Activated CD4-positive, alpha-beta T cell treated with anti-CD3 and anti-CD28 coated beads, Interleukin-2, amount 50 U/mL, for 1 hour (primary cell): ENCODE results near the gene WDR31.
"Not testable (repeated sequence)": the region's sequence is repeated elsewhere in the genome, so short reads cannot be mapped to it uniquely, and the experiment has no call there.

Experiments used
- DNase-seq: peaks from one replicate; pipeline ENCODE4 v3.0.0-alpha.2; 2020

The WDR31 gene

DNA sequence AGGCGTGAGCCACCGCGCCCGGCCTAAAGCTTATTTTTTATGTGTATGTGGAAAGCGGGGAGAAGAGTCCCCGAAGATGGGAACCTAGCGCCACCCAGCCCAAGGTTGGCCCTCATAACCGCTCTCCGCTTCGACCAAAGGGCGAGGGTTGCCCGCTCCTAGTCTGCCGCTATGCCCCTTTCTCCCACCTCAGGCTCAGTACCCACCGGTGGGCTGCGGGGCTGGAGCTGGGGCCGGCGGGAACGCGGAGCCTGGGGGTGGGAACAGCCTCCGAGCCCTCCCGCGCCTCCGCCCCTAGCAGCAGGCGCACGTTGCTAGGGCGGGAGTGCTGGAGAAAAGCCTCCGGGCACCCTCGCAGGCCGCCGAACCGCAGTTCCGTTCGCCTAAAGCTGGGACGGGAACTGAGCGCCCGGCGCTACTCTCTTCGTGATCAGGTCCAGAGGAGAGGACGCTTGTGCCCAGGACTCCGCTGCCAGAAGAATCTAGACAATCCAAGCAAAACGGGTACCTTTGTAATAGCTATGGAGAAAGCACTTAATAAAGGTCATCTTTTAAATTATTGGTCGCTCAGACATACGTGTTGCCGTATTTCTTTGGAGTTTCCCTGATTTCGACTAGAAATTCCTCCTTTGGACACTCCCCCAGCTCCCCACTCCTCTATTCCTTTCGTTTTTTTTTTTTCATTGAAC lies at the start of gene WDR31:
WDR31 (minus strand) TSS at position 265 of the 689 bp plus-strand sequence. CDS start 8,253 bp downstream, outside the sequence.
- peak; percentile 73 for DNase-seq

DNA sequence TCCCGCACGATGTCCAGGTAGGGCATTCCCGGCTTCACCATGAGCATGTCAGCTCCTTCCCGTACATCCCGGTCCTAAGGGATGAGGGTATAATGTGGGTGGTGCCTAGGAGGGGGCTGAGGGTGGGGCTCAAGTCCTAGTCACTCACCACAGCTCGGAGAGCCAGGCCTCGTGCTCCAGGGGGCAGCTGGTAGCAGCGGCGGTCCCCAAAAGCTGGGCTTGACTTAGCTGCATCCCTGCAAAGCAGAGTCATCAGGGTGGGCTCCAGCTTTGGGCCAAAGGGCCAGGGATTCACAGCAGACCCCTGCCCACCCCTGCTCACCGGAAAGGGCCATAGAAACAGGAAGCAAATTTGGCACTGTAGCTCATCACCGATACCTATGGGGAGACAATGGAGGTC lies 49.4 kb upstream of the WDR31 start:
- DNase-seq: no peak

DNA sequence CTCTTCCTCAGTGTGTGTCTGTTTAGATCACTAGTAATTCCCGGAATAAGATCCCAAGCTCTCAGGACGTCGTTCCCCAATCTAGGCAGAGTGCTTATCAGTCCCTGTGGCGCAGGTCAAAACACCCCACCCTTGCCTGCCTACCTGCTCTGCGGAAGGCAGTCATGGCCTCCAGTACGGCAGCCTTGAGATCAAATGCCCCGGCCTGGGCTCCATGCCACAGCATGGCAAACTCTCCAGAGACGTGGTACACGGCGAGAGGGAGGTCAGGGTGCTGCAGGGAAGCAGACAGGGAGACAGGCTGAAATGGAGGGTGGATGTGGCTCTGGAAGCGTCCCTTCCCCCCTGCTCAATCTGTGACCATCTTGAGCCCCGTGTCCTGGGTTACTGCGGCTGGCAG lies 48.8 kb upstream of the WDR31 start:
- DNase-seq: no peak

DNA sequence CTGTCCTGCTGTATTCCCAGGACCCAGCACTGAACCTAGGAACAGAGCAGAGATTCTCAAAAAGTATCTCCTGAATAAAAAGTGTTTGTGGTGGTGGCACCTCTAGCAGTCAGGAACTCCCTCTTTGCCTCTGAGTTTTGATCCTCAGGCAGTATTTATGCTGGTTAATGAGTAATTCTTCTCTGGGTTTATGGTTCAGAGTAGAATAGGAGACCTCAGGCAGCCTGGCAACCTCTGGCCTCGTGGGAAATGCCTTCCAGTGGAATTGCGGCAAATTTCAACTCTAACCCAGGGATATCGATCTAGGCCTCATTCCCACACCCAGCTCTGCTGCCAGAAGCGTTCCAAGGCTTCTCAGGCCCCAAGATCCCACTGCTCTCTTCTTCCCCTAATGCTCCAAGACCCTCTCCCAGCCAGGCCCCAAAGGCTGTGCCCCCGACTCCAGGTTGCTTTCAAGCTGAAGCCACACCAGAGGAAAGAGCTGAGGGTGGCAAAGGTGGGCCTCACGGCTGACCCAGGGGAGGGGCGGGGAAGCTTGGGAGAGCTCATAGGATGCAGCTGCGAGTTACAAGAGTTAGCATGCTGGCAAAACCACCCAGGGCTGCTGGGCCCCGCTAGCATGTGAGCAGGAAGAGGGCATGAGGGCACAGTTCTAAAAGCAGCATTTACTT lies 47.6 kb upstream of the WDR31 start:
- DNase-seq: no peak

DNA sequence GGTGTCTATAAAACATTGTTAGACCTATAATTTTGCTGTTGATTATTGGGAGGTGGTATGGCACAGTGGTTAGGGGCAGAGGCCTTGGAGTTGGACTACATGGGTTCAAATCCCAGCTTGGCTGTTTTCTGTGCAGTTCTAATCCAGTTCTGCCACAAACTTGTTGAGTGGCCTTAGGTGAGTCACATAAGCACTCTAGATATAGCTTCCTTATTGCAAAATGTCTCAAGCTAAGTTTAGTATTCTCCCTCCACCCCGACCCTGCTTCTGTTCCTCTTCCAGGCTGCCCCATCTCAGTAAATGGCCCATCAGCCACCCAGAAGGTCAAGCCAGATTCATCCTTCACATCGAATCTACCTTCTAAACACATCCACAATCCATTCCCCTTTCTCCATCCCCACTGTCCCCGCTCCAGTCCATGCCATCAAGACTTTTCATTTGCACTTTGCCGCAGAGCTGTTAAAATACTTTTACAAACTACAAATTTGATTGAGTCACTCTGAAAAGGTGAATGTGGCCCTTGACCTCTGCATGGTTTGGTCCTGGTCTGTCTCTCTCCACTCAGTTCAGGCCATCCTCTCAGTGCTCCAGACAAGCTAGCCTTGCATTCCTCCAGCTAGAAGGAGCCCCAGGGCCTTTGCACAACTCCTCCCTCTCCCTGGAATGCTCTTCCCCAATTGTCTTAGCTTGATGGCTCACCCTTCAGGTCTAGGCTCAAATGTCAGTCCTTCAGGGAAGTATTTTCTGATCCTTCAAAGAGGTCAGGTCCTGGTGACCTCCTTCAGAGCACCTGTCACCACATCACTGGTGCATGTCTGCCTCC lies 46.7 kb upstream of the WDR31 start:
- no peak for DNase-seq

DNA sequence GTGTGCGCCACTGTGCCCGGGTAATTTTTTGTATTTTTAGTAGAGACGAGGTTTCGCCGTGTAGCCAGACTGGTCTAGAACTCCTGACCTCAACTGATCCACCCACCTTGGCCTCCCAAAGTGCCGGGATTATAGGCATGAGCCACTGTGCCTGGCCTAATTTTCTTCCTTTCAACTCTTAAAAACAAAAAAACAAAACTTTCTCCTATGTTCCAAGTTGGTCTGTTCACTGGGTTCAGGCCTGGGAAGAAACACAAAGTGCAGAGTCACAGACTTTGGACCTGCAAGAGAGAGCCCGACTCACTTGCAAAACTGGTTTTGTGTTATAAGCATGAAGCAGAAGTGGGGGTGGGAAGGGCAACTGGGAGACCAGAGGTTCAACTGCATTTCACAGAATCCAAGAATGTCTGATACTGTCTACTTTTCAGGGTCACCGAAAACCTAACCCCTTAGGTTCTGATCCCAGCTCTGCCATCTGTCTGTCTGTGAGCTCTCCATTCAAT lies 41.9 kb upstream of the WDR31 start:
- no peak for DNase-seq

DNA sequence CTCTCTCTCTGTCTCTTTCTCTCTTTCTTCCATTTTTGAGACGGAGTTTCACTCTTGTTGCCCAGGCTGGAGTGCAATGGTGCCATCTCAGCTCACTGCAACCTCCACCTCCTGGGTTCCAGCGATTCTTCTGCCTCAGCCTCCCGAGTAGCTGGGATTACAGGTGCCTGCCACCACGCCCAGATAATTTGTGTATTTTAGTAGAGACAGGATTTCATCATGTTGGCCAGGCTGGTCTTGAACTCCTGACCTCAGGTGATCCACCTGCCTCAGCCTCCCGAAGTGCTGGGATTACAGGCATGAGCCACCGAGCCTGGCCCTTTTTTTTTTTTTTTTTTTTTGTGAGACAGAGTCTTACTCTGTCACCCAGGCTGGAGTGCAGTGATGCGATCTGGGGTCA lies 41.4 kb upstream of the WDR31 start:
- DNase-seq: not testable (repeated sequence)

DNA sequence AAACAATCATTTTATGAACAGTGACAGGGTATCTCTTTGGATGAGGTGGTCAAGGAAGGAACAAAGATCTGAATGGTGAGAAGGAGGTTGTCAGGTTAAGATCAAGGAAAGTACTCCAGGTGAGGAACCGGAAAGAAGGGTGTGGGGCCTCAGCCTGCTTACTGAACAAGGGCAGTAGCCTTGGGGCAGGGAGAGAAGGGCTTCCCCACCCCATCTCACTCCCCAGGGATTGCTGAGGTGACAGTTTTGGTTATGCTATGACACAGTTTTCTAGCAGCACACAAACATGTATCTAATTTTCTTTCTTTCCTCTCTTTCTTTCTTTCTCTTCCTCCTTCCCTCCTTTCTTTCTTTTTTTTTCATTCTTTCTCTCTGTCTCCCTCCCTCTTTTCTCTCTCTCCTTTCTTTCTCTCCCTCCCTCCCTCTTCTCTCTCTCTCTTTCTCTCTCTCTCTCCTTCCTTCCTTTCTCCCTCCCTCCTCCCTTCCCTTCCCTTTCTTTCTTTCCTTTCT lies 40.8 kb upstream of the WDR31 start:
- no peak for DNase-seq

DNA sequence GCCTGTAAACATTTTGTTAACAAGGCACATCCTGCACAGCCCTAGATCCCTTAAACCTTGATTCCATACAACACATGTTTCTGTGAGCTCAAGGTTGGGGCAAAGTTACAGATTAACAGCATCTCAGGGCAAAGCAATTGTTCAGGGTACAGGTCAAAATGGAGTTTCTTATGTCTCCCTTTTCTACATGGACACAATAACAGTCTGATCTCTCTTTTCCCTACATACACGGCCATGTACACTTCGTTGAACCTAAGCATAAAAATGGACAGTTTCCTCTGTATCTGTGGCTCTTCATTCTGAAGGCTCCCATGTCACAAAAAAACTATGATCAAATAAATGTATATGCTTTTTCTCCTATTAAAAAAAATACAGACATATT lies 39.7 kb upstream of the WDR31 start:
- not testable (repeated sequence) for DNase-seq

DNA sequence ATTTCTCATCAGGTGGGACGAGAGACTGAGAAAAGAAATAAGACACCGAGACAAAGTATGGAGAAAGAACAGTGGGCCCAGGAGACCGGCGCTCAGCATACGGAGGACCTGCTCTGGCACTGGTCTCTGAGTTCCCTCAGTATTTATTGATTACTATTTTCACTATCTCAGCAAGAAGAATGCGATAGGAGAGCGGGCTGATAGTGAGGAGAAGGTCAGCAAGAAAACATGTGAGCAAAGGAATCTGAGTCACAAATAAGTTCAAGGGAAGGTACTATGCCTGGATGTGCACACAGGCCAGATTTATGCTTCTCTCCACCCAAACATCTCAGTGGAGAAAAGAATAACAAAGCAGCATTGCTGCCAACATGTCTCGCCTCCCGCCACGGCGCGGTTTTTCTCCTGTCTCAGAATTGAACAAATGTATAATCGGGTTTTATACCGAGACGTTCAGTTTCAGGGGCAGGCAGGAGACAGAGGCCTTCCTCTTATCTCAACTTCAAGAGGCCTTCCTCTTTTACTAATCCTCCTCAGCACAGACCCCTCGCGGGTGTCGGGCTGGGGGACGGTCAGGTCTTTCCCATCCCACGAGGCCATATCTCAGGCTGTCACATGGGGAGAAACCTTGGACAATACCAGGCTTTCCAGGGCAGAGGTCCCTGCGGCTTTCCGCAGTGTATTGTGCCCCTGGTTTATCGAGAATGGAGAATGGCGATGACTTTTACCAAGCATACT lies 39.2 kb upstream of the WDR31 start:
- not testable (repeated sequence) for DNase-seq

DNA sequence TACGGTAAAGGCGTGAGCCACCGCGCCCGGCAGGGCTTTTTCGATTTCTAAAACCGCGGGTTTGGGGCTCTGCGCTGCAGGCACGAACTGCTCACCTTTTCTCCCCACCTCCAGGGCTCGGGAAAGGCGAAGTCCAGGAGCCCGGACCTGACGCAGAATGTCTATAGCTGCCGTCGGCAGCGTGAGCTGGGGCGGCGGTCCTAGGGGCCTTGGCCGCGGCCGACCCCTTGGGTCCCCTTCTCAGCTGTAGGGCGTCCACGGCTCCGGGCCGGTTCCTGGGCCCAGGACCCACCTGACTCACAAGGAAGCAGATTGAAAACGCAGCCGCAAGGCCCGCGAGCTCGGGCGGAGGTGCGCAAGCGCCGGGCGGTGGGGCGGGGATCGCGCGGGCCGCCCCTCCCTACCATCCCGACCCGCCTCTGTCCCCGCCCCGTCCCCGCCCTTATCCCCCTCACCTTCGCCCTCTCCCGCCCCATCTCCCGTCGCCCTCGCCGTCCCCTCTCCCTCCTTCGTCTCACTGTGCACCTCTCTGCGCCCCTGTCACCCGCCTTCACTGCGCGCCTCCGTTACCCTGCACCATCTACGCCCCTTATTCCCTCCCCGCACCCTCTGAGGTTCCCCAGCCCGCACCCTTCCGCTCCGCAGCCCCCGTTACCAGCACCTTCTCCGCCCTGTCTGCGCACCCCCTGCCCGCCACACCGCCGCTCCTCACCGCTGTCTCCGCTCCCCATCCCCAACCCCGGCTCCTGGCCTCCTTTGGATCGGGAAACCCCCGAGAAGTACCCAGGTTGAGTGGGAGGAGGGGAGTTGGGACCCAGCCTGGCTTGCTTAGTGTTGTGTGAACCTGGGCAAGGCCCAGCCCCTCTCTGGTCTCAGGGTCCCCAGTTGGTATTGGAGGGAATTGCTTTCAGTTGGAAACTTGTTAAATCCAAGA lies 36.8 kb upstream of the WDR31 start, which contains the start of gene HDHD3:
HDHD3 (minus strand) TSS at position 353 of the 934 bp plus-strand sequence. CDS start 2,632 bp downstream, outside the sequence.
- peak; percentile 66 for DNase-seq

DNA sequence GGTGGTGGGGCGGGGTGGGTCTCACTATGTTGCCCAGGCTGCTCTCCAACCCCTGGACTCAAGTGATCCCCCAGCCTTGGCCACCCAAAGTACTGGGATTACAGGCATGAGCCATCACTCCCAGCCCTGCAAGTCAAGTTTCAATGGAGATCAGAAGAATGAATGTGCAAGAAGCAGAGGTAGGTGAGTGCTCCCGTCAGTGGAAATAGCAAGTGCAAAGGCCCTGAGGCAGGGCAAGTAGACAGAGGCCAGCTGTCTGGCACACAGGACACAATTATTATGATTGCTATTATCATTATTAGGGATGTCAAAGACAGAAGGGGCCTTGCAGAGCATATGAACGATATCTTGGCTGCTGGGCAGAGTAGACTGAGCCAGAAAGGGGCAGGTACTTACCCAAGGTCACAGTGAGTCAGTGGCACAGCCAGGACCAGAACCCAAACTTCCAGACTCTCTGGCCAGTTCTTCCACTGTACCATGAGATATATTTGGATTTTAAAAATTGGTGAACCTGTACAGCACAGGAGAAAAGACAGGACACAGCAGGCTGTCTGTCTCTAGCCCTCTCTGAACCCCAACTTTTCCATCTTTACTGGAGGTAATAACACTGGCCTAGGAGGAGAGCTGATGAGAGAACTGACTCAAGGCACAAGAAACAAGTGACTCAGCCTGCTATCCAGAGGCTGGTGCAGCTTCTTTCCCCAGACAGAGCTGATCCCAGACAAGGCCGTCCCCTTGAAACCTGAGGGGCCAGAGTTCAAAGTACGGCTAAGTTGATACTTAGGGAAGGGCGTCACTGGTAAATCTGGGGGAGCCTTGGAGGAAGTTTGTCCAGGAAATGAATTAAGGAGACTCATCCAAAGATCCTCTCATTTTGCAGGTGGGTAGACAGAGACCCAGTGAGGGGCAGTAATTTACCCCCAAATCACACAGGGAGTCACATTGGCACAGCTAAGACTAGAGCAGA lies 35.3 kb upstream of the WDR31 start:
- DNase-seq: no peak

DNA sequence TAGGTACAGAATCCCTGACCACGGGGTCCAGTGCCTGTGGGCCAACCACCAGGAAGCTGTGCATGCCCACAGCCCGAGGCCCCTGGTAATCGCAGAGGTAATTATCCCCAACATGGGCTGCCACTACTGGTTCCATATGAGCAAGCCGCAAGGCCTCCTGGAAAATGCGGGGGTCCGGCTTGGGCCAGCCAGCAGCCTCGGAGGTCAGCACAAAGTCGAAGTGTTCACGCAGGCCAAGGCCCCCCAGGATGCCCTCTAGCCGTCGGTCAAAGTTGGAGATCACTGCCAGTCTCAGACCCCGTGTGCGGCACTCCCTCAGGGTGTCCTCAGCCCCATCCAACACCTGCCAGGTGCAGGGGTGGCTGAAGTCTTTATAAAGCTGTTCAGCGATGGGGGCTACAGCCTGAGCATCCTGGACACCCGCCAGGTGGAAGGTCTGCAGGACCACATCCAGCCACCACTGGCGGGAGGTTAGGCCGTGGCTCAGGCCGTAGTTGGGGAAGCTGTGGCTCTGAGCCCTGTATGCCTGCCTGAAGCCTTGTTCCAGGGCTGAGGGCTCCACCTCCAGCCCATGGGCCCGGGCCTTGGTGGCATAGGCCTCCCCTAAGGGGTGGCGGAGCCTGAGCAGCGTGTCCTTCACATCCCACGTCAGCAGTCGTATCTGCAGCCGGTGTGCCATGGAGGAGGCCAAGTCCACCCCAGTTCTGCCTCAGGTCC lies 33.8 kb upstream of the WDR31 start:
- no peak for DNase-seq

DNA sequence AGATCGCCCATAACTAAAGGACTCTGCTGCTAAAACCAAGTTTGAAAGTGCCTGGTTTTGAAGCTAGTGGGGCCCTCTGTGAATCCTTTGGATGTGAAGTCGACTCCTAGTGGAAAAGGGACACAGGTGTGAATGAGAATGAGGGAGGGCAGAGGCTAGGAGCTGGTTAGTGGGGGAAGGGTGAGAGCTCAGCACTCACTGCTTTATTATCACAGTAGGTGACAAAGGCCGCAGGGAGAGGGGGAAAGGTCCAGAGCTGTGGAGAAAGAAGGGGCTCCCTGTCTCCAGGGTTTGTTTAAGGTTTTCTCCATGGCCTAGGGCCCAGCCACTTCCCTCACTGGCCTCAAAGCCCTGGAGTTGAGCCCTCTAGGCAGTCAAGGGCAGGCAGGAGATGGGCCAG lies 33.2 kb upstream of the WDR31 start:
- no peak for DNase-seq

DNA sequence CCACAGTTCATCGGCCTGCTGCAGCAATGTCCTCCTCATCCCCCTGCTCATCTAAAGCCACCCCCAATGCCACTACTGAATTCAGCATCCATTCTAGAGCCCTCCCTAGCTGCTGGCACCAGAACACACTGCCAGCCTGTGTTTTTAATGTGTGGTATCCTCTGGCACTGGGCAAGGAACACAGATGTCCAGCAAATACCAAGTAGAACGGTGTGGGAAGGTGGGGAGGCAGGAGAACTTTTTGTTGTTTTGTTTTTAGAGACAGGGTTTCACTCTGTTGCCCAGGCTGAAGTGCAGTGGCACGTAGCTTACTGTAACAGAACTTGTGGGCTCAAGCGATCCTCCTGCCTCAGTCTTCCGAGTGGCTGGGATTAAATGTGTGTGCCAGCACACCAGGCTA lies 32.0 kb upstream of the WDR31 start:
- DNase-seq: no peak

DNA sequence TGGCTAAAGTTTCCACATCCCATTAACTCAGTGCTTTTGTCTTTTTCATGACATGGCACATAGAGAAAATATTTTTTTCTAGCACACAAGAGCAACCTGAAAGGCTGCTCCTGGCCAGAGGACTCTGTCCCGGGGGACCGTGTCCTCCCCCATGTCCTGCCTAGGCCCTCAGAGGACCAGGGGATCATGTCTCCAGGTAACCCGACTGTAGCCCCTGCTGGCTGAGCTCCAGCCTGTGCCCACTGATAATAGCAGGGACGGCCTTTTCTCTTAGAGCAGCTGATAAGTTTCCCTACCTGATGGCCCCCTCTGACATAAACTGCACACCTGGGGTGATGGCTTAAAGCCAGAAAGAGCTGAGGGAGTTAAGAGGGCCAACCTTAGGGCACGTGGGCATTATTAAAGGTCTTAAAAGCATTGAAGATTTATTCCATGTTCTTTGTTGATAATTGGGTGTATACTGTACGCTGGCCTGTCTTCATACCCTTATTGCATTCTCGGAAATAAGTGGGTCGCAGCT lies 30.8 kb upstream of the WDR31 start:
- DNase-seq: no peak

DNA sequence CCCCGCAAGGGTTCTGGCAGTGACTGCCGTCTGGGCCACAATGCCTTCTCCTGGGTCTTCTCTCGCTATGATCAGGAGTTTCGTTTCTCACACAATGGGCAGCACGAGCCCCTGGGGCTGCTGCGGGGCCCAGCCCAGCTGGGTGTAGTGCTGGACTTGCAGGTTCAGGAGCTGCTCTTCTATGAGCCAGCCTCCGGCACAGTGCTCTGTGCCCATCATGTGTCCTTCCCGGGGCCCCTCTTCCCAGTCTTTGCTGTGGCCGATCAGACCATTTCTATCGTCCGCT lies 29.7 kb upstream of the WDR31 start:
- DNase-seq: no peak

DNA sequence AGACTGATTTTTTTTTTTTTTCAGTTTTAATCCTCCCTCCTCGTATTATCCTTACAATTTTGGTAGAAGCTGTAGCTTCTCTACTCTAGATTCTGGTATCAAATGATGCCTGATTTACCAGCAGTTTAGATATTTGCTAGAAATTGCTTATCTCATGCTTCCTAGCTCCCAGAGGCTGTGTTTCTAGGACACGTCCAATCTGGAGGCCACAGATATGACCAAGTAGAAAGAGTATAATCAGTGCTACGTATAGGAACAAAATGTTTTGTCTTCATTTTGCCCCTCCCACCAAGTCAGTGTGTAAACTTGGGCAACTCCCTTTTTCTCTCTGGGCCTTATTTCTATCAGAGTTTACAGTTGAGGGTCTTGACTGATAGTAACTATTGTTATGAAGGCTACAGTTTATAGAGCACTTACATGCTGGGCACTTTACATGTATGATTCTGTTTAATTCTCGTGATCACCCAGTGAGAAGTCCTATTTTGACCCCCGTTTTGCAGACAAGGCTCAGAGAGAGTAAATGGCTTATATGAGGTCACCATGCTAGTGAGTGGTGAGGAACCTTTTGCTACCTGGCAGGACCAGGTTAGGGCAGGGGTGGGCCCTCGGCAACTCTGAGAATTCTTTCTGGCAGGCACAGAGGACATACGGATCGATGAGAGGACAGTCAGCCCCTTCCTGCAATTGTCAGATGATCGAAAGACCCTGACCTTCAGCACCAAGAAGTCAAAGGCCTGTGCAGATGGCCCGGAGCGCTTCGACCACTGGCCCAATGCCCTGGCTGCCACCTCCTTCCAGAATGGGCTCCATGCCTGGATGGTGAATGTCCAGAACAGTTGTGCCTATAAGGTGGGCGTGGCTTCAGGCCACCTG lies 29.1 kb upstream of the WDR31 start:
- DNase-seq: no peak
